Astrocyte of the spinal cord (primary cell): ENCODE data around the gene C8B.

Experiments
- DNase-seq: peaks from one replicate; pipeline ENCODE4 v3.0.0; 2011; ENCODE audit warnings: low read depth, low spot score
- H3K4me3 ChIP-seq: 2 replicates; pipeline ENCODE4 v1.5.1; 2011; ENCODE audit warnings: low read depth, mild to moderate bottlenecking, low read length, moderate library complexity
- in situ Hi-C: cut with HindIII; loops from 2 replicates; pipeline ENCODE4 v1.10.0; 2017; ENCODE audit warnings: low sequenced_read_pairs
- TF ChIP-seq, protein P1 (sequence below): IDR thresholded peaks from 2 replicates; pipeline ENCODE4 v1.5.1; 2012; ENCODE audit warnings: low read depth, mild to moderate bottlenecking, low read length, inconsistent platforms

C8B gene

GRCh38 chr1:56938646-56939045 is 27.2 kb downstream of the C8B start:
- no peak for DNase-seq
- TF ChIP-seq, protein P1, sequence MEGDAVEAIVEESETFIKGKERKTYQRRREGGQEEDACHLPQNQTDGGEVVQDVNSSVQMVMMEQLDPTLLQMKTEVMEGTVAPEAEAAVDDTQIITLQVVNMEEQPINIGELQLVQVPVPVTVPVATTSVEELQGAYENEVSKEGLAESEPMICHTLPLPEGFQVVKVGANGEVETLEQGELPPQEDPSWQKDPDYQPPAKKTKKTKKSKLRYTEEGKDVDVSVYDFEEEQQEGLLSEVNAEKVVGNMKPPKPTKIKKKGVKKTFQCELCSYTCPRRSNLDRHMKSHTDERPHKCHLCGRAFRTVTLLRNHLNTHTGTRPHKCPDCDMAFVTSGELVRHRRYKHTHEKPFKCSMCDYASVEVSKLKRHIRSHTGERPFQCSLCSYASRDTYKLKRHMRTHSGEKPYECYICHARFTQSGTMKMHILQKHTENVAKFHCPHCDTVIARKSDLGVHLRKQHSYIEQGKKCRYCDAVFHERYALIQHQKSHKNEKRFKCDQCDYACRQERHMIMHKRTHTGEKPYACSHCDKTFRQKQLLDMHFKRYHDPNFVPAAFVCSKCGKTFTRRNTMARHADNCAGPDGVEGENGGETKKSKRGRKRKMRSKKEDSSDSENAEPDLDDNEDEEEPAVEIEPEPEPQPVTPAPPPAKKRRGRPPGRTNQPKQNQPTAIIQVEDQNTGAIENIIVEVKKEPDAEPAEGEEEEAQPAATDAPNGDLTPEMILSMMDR, result no peak
- H3K4me3 ChIP-seq, result no peak overlapping the region
- in situ Hi-C loops, result no loop called here

GRCh38 chr1:56934430-56935060 is 31.3 kb downstream of the C8B start:
- TF ChIP-seq, protein P1, result no peak
- in situ Hi-C loops, result no loop called here
- no peak for DNase-seq
- H3K4me3 ChIP-seq, result no peak overlapping the region

- TF ChIP-seq, protein P1, result no peak
- in situ Hi-C loops, result no loop called here
- DNase-seq, result no peak
- no peak overlapping the region for H3K4me3 ChIP-seq
Measured at GRCh38 chr1:56933606-56934005, 32.2 kb downstream of the C8B start.

DNA sequence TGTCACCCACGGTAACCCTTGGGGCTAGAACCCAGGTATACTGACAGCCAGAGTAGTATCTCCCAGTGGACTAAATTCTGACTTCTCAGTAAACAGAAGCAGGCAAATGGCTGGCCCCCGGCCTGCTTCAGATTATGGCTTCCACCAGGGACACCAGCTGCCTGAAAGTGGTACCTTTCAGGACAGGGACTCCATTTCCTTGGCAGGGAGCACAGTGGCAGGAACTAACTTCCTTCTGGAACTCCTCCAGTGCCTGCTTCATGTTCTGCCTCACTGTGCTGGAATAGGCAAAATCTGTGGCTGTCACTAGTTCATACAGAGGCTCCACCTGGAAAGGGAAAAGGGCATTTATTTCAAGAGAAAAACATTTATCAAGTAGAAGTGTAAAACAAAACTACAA is 32.7 kb downstream of the C8B start:
- in situ Hi-C loops, result no loop called here
- no peak overlapping the region for H3K4me3 ChIP-seq
- TF ChIP-seq, protein P1, result no peak
- DNase-seq, result no peak

GRCh38 chr1:56931686-56932085 is 34.1 kb downstream of the C8B start:
- in situ Hi-C loops, result no loop called here
- H3K4me3 ChIP-seq, result no peak overlapping the region
- no peak for DNase-seq
- TF ChIP-seq, protein P1, result no peak

DNA sequence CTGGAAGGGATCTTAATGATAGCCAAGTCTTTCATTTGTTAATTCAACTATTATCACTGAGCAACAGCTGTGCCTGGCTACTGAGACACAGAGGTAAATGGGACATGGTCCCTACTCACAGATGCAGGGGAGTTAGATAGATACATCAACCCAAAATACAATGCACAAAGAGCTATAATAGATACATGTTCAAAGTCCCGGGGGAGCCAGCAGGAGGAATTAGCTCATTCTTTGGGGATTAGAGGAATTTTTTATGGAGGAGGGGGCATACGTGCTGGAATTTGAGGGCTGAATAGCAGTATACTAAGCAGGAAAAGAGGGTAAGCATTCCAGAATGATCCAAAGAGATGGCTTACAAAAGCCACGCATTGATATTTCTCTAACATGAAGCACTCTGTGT is 34.6 kb downstream of the C8B start:
- TF ChIP-seq, protein P1, result no peak
- in situ Hi-C loops, result no loop called here
- no peak for DNase-seq
- H3K4me3 ChIP-seq, result no peak overlapping the region

DNA sequence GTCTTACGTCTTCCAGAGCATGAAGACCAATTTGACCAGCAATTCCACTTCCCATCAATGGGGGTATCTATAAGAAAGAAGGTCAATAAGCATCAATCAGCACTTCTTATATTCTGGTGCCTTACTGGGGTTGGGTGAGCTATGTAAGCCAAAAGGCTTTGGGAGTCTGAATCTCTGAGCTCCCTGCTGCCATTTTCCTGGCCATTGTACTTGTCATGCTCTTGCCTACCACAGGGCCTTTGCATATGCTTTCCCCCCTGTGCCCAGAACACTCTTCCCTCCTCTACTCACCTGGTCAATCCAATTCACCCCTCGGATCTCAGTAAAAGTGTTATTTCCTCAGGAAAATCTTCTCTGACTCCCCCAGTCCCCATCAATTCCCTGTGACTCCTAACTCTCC is 36.3 kb downstream of the C8B start:
- TF ChIP-seq, protein P1, result no peak
- in situ Hi-C loops, result no loop called here
- H3K4me3 ChIP-seq, result no peak overlapping the region
- no peak for DNase-seq
